Measurements from ENCODE around the gene NUBP1. TPM values are rescaled to one million over a fixed set of nuclear protein-coding genes. Genes with fewer than 3 reads are reported as not detected.
A peak's percentile ranks its signal among the peaks of the same experiment; 100 is the strongest.
"Not testable (repeated sequence)": the region's sequence is repeated elsewhere in the genome, so short reads cannot be mapped to it uniquely, and the experiment has no call there.

Gene NUBP1
- polyA plus RNA-seq (ENCODE audit: insufficient read length in 4 of 4), result 10 to 100 TPM; 29.6 to 43.3 (median 32.7) TPM

- peak; percentile 96 to 99 (median 98) for DNase-seq (ENCODE audit: low read depth in 4 of 4, low spot score in 2 of 4)
Measured at GRCh38 chr16:10743610-10744369, at the start of gene NUBP1. NUBP1 (plus strand) TSS chr16:10743842; CDS start chr16:10743864, 22 bp downstream.

GRCh38 chr16:10693889-10694288 lies 49.8 kb upstream of the NUBP1 start:
- no peak for DNase-seq (ENCODE audit: low read depth in 4 of 4, low spot score in 2 of 4)

- DNase-seq (ENCODE audit: low read depth in 4 of 4, low spot score in 2 of 4), result no peak
Measured at GRCh38 chr16:10694306-10694705, 49.3 kb upstream of the NUBP1 start.

GRCh38 chr16:10694830-10695229 lies 48.8 kb upstream of the NUBP1 start, which contains the start of gene TEKT5:
TEKT5 (minus strand) TSS chr16:10694930; CDS start chr16:10694873, 57 bp downstream.
- DNase-seq (ENCODE audit: low read depth in 4 of 4, low spot score in 2 of 4), result no peak

GRCh38 chr16:10699756-10700155 lies 43.9 kb upstream of the NUBP1 start:
- no peak for DNase-seq (ENCODE audit: low read depth in 4 of 4, low spot score in 2 of 4)

- no peak for DNase-seq (ENCODE audit: low read depth in 4 of 4, low spot score in 2 of 4)
Measured at GRCh38 chr16:10708969-10709368, 34.7 kb upstream of the NUBP1 start.

- peak in 1 of 4 donors; percentile 27 for DNase-seq (ENCODE audit: low read depth in 4 of 4, low spot score in 2 of 4)
Measured at GRCh38 chr16:10728003-10728887, 15.4 kb upstream of the NUBP1 start.

GRCh38 chr16:10729104-10730048 lies 14.3 kb upstream of the NUBP1 start:
- DNase-seq (ENCODE audit: low read depth in 4 of 4, low spot score in 2 of 4), result no peak

- DNase-seq (ENCODE audit: low read depth in 4 of 4, low spot score in 2 of 4), result no peak
Measured at GRCh38 chr16:10731790-10732189, 11.9 kb upstream of the NUBP1 start.

- peak in 2 of 4 donors; percentile 55 to 64 for DNase-seq (ENCODE audit: low read depth in 4 of 4, low spot score in 2 of 4)
Measured at GRCh38 chr16:10737068-10737625, 6.5 kb upstream of the NUBP1 start.

- no peak for DNase-seq (ENCODE audit: low read depth in 4 of 4, low spot score in 2 of 4)
Measured at GRCh38 chr16:10738231-10739077, 5.2 kb upstream of the NUBP1 start.

- no peak for DNase-seq (ENCODE audit: low read depth in 4 of 4, low spot score in 2 of 4)
Measured at GRCh38 chr16:10740000-10740844, 3.4 kb upstream of the NUBP1 start.

- DNase-seq (ENCODE audit: low read depth in 4 of 4, low spot score in 2 of 4), result no peak
Measured at GRCh38 chr16:10740845-10741208, 2.8 kb upstream of the NUBP1 start.

- not testable (repeated sequence) for DNase-seq (ENCODE audit: low read depth in 4 of 4, low spot score in 2 of 4)
Measured at GRCh38 chr16:10741249-10741648, 2.4 kb upstream of the NUBP1 start.

GRCh38 chr16:10741844-10742243 lies 1.8 kb upstream of the NUBP1 start:
- no peak for DNase-seq (ENCODE audit: low read depth in 4 of 4, low spot score in 2 of 4)

GRCh38 chr16:10743227-10743609 lies 424 bp upstream of the NUBP1 start:
- no peak for DNase-seq (ENCODE audit: low read depth in 4 of 4, low spot score in 2 of 4)

GRCh38 chr16:10744370-10745030 lies 858 bp downstream of the NUBP1 start:
- no peak for DNase-seq (ENCODE audit: low read depth in 4 of 4, low spot score in 2 of 4)

GRCh38 chr16:10745841-10746240 lies 2.2 kb downstream of the NUBP1 start:
- DNase-seq (ENCODE audit: low read depth in 4 of 4, low spot score in 2 of 4), result peak in 3 of 4 donors; percentile 71 to 77 (median 72)
